Suprapubic skin (tissue), 4 donors: Measurements from ENCODE around the gene TOGARAM2.

Experiments
- CTCF ChIP-seq, 2 donors: fragments of 200-600 bp in 1 of 2; fragments of 450-650 bp in 1 of 2; sonication (generic) in 1 of 2; IDR thresholded peaks; one replicate each; pipeline ENCODE4 v1.5.1; 2016 to 2019; ENCODE audit warnings: antibody characterized with exemption in 2 of 2, mild to moderate bottlenecking in 1 of 2, moderate library complexity in 1 of 2
- POLR2A ChIP-seq, 2 donors: fragments of 450-650 bp; IDR thresholded peaks; one replicate each; pipeline ENCODE4 v1.6.1; 2017; ENCODE audit warnings: antibody characterized with exemption in 2 of 2, mild to moderate bottlenecking in 2 of 2, moderate library complexity in 2 of 2
- POLR2AphosphoS5 ChIP-seq, 3 donors: sonication (generic); formaldehyde crosslinking; IDR thresholded peaks; one replicate each; pipeline ENCODE4 v1.6.1; 2017; ENCODE audit warnings: antibody characterized with exemption in 3 of 3

GRCh38 chr2:29006092-29006979, 25.2 kb downstream of the TOGARAM2 start:
- TF ChIP-seq POLR2A (IDR thresholded peaks at IDR 0.05): no peak
- TF ChIP-seq CTCF (IDR thresholded peaks at IDR 0.05): no peak
- TF ChIP-seq POLR2AphosphoS5 (IDR thresholded peaks at IDR 0.05): no peak
